Embryonic facial prominence (tissue), 1 donor: ENCODE results near the gene CST4.
A peak's percentile ranks its signal among the peaks of the same experiment; 100 is the strongest.
"Not testable (repeated sequence)": the region's sequence is repeated elsewhere in the genome, so short reads cannot be mapped to it uniquely, and the experiment has no call there.

ENCODE experiments used
- DNase-seq: peaks from one replicate; pipeline ENCODE4 v3.0.0-alpha.2; 2016; ENCODE audit errors: extremely low spot score

CST4 gene

GRCh38 chr20:23640671-23641667 lies 47.9 kb downstream of the CST4 start:
- no peak for DNase-seq

DNA sequence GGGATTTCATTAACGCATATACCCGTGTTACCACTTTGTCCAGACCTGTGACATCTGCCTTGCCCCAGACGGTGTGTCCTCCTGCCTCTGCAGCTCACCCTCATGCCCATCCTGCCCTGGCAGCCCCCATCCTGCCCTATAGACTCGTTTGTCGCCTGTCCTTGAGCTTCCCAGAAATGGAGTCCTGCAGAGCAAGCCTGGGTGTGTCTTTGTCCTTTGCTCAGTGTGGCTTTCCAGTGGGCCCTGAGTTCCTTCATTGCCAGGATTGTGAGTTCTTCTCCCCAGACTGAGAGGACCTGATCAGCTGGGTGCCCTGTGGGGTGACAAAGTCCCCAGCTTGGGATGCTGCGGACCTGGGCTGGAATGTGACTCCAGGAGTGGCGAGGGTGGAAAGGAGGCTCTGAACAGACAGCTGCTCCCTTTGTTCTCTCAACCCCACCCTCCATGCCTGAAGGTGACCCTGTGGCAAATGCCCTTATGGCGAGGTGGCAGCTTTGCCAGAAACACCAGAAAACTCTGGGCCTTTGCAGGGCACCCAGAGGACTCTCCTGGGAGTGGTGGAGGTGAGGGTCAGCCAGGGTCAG lies 48.7 kb downstream of the CST4 start:
- no peak for DNase-seq

DNA sequence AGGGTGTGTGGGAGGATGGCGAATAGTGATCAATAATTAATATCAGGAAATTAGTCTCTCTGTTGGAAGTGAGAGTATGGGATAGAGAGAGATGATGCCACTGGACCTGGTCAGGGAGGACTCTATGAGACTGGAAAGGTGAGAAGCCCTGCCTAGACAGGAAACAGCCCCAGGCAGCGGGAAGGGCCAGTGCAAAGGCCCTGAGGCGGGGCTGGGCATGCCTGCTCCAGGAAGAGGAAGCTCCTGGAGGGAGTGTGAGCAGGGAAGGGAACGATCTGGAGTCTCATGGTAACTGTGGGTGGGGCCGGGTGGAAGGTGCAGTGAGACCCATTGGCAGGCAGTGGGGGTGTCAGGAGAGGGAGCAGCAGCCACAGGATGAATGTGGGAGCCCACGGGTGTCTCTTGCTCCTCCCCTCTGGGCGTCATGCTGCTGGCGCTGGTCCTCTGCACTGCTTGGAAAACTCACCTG lies 49.3 kb downstream of the CST4 start:
- no peak for DNase-seq

- DNase-seq, result no peak
Observed at GRCh38 chr20:23638309-23638708, 50.5 kb downstream of the CST4 start.

DNA sequence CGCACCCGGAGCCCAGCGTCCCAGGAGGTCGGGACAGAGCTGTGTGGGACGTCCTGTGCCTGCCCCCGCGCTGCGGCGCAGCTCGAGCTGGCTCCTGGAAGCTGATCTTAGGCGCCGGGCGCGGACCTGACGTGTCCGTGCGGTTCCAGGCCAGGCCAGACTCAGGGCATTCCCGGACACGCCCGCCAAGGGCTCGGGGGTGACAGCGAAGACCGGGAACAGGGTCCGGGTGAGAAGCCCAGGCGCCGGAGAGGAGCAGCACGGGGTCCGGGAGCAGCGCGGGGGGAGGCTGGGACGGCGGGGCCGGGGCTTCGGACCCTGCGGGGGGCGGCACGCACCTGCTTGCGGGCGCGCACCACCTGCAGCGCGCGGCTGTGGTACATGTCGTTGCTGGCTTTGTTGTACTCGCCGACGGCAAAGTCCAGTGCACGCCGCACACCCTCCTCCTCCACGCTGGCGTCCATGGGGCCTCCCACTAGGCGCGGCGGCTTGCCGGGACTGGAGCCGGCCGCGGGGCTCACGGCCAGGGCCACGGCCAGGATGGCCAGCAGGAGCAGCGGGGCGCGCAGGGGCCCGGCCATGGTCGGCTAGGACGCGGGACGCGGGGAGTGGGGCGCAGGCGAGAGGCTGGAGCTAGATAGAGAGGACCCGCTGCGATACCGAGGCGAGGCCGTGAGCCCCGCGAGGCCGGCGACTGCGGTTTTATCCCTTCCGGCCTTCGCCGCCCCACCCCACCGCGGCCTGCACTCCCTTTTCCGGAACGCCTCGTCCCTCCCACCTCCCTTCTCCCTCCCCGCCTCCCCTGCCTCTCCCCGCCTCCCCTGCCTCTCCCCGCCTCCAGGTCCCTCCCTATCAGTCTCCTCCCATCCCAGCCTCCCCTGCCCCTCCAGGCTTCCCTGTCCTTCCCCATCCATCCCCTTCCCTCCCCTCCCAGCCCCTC lies 51.3 kb downstream of the CST4 start, which contains the start of gene CST3:
TSS of gene CST3 (minus strand) at position 674 of the 940 bp plus-strand sequence. CDS start at position 581, 93 bp downstream.
- DNase-seq, result peak; percentile 97

DNA sequence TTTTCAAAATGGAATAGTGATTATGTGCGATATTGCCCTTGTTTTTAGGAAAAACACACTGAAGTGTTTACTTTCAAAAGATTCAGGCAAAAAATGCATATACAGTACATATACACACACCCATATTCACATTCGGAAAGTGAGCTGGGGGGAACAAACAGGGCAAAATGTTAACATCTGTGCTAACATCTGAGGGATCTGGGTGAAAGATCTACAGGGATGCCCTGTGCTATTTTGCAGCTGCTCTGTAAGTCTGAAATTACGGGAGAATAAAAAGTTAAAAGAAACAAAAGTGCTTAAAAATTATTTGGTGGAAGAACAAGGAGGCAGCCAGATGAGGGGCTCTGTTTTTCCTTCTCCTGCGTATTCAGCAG lies 51.9 kb downstream of the CST4 start:
- DNase-seq, result no peak

DNA sequence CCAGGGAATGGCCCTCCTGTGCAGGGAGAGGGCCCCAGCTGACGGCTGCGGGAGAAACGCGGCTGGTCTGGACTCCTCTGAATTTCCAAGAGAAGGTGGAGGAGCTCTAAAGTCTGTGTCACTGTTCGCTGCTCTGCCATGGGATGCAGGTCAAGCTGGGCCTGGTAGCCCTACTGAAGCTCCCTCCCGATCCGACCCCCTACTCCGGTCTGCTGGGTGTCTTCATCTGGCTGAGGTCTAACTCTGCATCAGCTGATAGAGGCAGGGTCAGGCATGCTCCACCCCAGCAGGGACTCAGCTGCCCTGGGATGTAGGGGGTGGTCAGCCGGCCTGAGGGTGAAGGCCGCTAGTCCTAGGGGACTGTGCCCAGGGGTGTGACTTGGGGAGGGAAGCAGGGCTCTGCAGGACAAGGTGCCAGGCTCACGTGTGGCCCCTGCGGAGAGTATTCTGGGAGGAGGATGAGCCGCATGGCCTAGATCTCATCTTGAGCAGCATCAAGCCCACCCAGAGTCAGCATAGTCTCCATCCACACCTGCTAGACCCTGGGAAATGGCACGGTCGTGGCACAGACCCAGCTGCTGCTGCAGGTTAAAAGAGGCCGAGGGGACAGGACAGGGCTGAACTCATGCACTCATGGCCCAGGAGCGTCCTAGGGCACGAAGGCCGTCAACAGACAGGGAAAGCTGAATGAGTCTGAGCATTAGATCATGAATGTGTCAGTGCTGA lies 52.5 kb downstream of the CST4 start:
- DNase-seq, result no peak

- DNase-seq, result not testable (repeated sequence)
Observed at GRCh38 chr20:23635768-23636090, 53.1 kb downstream of the CST4 start.
